Peyer's patch (tissue), 4 donors: ENCODE results near the gene TNPO2. TPM values are rescaled to one million over a fixed set of nuclear protein-coding genes. Genes with fewer than 3 reads are reported as not detected.

Source experiments
- DNase-seq, 3 donors: peaks; one replicate each; pipeline ENCODE4 v3.0.0-alpha.2; 2017 to 2019
- H3K27ac ChIP-seq, 4 donors: fragments of 200-600 bp; sonication (generic); one replicate each; pipeline ENCODE4 v1.5.1; 2016 to 2019
- H3K27me3 ChIP-seq, 2 donors: fragments of 200-600 bp; sonication (generic); one replicate each; pipeline ENCODE4 v1.5.1; 2019
- H3K36me3 ChIP-seq, 3 donors: fragments of 200-600 bp; sonication (generic); one replicate each; pipeline ENCODE4 v1.5.1; 2016 to 2019
- H3K4me1 ChIP-seq, 4 donors: fragments of 200-600 bp; sonication (generic); one replicate each; pipeline ENCODE4 v1.5.1; 2016 to 2019
- H3K4me3 ChIP-seq, 4 donors: fragments of 200-600 bp; sonication (generic); 1 replicate in 3 of 4; 2 replicates in 1 of 4; pipeline ENCODE4 v1.5.1; 2016 to 2019; ENCODE audit warnings: mild to moderate bottlenecking in 1 of 4
- H3K9me3 ChIP-seq, 4 donors: fragments of 200-600 bp; sonication (generic); one replicate each; pipeline ENCODE4 v1.5.1; 2016 to 2019; ENCODE audit warnings: mild to moderate bottlenecking in 1 of 4
- CTCF ChIP-seq, 6 experiments: fragments of 450-650 bp in 4 of 6; fragments of 200-600 bp in 2 of 6; sonication (generic) in 1 of 6; IDR thresholded peaks; one replicate each; pipeline ENCODE4 v1.5.1; 2017 to 2019; ENCODE audit warnings: antibody characterized with exemption in 6 of 6, mild to moderate bottlenecking in 3 of 6, moderate library complexity in 1 of 6
- POLR2A ChIP-seq, 2 donors: fragments of 450-650 bp; IDR thresholded peaks; one replicate each; pipeline ENCODE4 v1.5.1; 2017; ENCODE audit warnings: antibody characterized with exemption in 2 of 2, mild to moderate bottlenecking in 2 of 2, moderate library complexity in 2 of 2
- total RNA-seq, 4 donors: library from RNA; depleted of rRNA; stranded (reverse); fragments of >200 nt; gene quantifications; one replicate each; pipeline ENCODE4 v1.1.0, GENCODE V29; 2016

TNPO2 gene
- 100 to 1,000 TPM in 3 of 4 donors, 10 to 100 TPM in 1; 39.1 to 131 (median 103) TPM for total RNA-seq

DNA sequence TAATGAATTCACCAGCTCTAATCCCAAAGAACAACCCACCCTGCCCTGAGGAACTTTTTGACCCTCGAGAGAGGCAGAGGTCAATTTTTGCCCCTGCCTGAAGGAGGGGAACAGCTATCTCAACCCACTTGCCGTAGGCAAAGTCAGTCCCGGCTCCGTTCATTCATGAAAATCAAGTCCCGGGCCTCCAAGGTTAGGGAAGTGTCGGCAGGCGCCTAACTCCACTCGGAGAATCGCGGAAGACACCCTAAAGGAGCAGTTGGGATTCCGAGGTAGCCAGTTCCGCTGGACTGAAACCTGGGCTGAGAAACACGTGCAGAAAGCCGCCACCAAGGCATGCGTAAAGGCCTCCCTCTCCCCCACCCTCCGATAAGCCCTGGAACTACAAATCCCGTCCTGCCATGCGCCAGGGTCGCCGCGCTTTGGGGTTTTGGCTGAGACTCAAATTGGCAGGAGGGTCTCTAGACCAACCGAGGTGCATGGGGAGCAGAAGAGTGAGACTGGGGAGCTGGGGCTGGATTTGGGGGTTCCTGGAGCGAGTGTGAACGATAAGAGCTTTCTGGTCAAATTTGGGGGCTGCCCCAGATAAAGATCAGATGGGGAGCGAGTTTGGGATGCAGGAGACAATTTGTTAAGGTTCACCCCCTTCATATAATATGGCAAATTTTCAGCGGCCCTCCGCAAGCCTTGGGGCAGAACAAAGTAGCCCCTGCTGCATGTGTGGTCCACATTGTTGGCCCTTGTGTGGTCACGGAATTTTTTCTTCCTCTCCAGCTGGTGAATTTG lies at the start of gene TNPO2:
TSS of gene TNPO2 (minus strand) at position 292 of the 786 bp plus-strand sequence. CDS start 2,955 bp downstream, outside the sequence.
- Histone ChIP-seq H3K27ac (peak within 1 kb of the TSS; percentile 76 to 94 (median 92)), H3K4me1 (peaks cover 0 to 29% (median 11%) of the 10 kb centered on the region in 4 donors), H3K36me3 (peaks cover 0 to 16% (median 0%) of the 10 kb centered on the region in 3 donors), H3K9me3 (no peaks in the 10 kb centered on the region), H3K27me3 (no peaks in the 10 kb centered on the region), H3K4me3 (peak within 1 kb of the TSS; percentile 59 to 97 (median 92))
- peak; percentile 57 to 79 (median 66) for DNase-seq
- TF ChIP-seq POLR2A (IDR thresholded peaks at IDR 0.05) (no peak), CTCF (IDR thresholded peaks at IDR 0.05) (no peak)

GRCh38 chr19:12772323-12772722 lies 48.6 kb upstream of the TNPO2 start:
- Histone ChIP-seq H3K36me3 (peaks cover 0 to 32% (median 0%) of the 10 kb centered on the region in 3 donors), H3K4me3 (no peak overlapping the region), H3K4me1 (peaks cover 0 to 25% (median under 1%) of the 10 kb centered on the region in 4 donors), H3K27ac (no peak overlapping the region), H3K9me3 (no peaks in the 10 kb centered on the region), H3K27me3 (no peaks in the 10 kb centered on the region)
- TF ChIP-seq CTCF (IDR thresholded peaks at IDR 0.05) (no peak), POLR2A (IDR thresholded peaks at IDR 0.05) (no peak)
- DNase-seq, result no peak

- Histone ChIP-seq H3K9me3 (no peaks in the 10 kb centered on the region), H3K4me3 (no peak overlapping the region), H3K4me1 (peaks cover 0 to 13% (median 2%) of the 10 kb centered on the region in 4 donors), H3K36me3 (peaks cover 0 to 32% (median 0%) of the 10 kb centered on the region in 3 donors), H3K27me3 (no peaks in the 10 kb centered on the region), H3K27ac (no peak overlapping the region)
- no peak for DNase-seq
- TF ChIP-seq POLR2A (IDR thresholded peaks at IDR 0.05) (no peak), CTCF (IDR thresholded peaks at IDR 0.05) (no peak)
These were observed 47.2 kb upstream of the TNPO2 start for GRCh38 chr19:12770922-12771321.

GRCh38 chr19:12769689-12770088 lies 46.0 kb upstream of the TNPO2 start:
- H3K27ac ChIP-seq, result no peak overlapping the region
- H3K27me3 ChIP-seq, result no peaks in the 10 kb centered on the region
- H3K4me1 ChIP-seq, result peaks cover 0 to 10% (median 4%) of the 10 kb centered on the region in 4 donors
- peak; percentile 64 to 80 (median 71) for DNase-seq
- TF ChIP-seq POLR2A (IDR thresholded peaks at IDR 0.05), result no peak
- TF ChIP-seq CTCF (IDR thresholded peaks at IDR 0.05), result peak in 2 of 6 experiments; percentile 2 to 15
- H3K36me3 ChIP-seq, result peaks cover 0 to 37% (median 0%) of the 10 kb centered on the region in 3 donors
- H3K9me3 ChIP-seq, result no peaks in the 10 kb centered on the region
- H3K4me3 ChIP-seq, result no peak overlapping the region

GRCh38 chr19:12767666-12768065 lies 43.9 kb upstream of the TNPO2 start:
- Histone ChIP-seq H3K36me3 (peaks cover 0 to 56% (median 0%) of the 10 kb centered on the region in 3 donors), H3K27me3 (no peaks in the 10 kb centered on the region), H3K9me3 (no peaks in the 10 kb centered on the region), H3K4me1 (peaks cover 0 to 7% (median 2%) of the 10 kb centered on the region in 4 donors), H3K27ac (no peak overlapping the region), H3K4me3 (no peak overlapping the region)
- TF ChIP-seq CTCF (IDR thresholded peaks at IDR 0.05) (no peak), POLR2A (IDR thresholded peaks at IDR 0.05) (no peak)
- DNase-seq, result no peak
